Osteocyte (in vitro differentiated cells): Measurements from ENCODE around the gene TTC3. TPM values are rescaled to one million over a fixed set of nuclear protein-coding genes. Genes with fewer than 3 reads are reported as not detected.

Experiments used
- DNase-seq: peaks from one replicate; pipeline ENCODE4 v3.0.0; 2021; ENCODE audit warnings: mixed read lengths; ENCODE audit not compliant: unreplicated experiment; ENCODE audit errors: extremely low spot score
- H3K27ac Mint-ChIP-seq: one replicate; pipeline ENCODE4 v1.8.0; 2021; ENCODE audit warnings: mild to moderate bottlenecking, mixed read lengths; ENCODE audit not compliant: unreplicated experiment
- H3K27me3 Mint-ChIP-seq: one replicate; pipeline ENCODE4 v1.8.0; 2021; ENCODE audit warnings: mixed read lengths; ENCODE audit not compliant: unreplicated experiment
- H3K36me3 Mint-ChIP-seq: one replicate; pipeline ENCODE4 v1.8.0; 2021; ENCODE audit warnings: mixed read lengths; ENCODE audit not compliant: unreplicated experiment
- H3K4me1 Mint-ChIP-seq: one replicate; pipeline ENCODE4 v1.8.0; 2021; ENCODE audit warnings: mixed read lengths; ENCODE audit not compliant: unreplicated experiment
- H3K4me3 Mint-ChIP-seq: one replicate; pipeline ENCODE4 v1.8.0; 2021; ENCODE audit warnings: mild to moderate bottlenecking, moderate library complexity, mixed read lengths; ENCODE audit not compliant: unreplicated experiment
- H3K9me3 Mint-ChIP-seq: one replicate; pipeline ENCODE4 v1.8.0; 2021; ENCODE audit warnings: mixed read lengths; ENCODE audit not compliant: unreplicated experiment
- CTCF ChIP-seq: fragments of 200-600 bp; sonication (generic); IDR thresholded peaks from 2 replicates; pipeline ENCODE4 v1.5.0; 2021; ENCODE audit warnings: antibody characterized with exemption, mild to moderate bottlenecking, moderate library complexity
- total RNA-seq: library from RNA; stranded (reverse); gene quantifications from 2 replicates; pipeline ENCODE4 v1.2.1, GENCODE V29; 2021

The TTC3 gene
- total RNA-seq, 1 donor from 2014 or later: 252 TPM

DNA sequence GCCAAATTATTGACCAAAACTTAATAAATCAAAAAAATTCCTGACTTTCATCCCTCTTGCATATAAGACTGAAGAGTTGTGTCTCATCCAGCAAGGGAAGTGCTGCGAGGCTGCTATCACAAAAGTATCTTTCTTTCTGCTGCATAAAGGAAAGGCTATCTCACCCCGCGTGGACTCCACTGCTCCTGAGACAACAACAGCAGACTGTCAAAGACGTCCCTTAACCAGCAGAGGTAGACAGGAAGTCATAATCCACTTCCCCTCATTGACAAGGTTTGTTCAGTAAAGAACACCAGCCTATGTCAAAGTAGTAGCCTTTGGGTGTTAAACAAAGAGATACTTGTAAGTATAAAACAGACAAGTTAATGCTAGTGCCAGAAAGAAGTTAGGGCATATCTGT, 164.7 kb downstream of the TTC3 start:
- no peak for TF ChIP-seq CTCF
- H3K4me3 Mint-ChIP-seq: no peak overlapping the region
- H3K4me1 Mint-ChIP-seq: no peaks in the 10 kb centered on the region
- no peaks in the 10 kb centered on the region for H3K9me3 Mint-ChIP-seq
- DNase-seq: no peak
- H3K27me3 Mint-ChIP-seq: no peaks in the 10 kb centered on the region
- H3K27ac Mint-ChIP-seq: no peak overlapping the region
- peaks cover 45% of the 10 kb centered on the region for H3K36me3 Mint-ChIP-seq

- H3K9me3 Mint-ChIP-seq: no peaks in the 10 kb centered on the region
- H3K4me3 Mint-ChIP-seq: no peak overlapping the region
- H3K4me1 Mint-ChIP-seq: peaks cover 11% of the 10 kb centered on the region
Measured at GRCh38 chr21:37240978-37241377, 167.9 kb downstream of the TTC3 start.

GRCh38 chr21:37241426-37241825, 168.4 kb downstream of the TTC3 start:
- Mint-ChIP-seq H3K4me3 (no peak overlapping the region), H3K27me3 (no peaks in the 10 kb centered on the region), H3K9me3 (no peaks in the 10 kb centered on the region), H3K36me3 (peaks cover 44% of the 10 kb centered on the region), H3K27ac (no peak overlapping the region), H3K4me1 (peaks cover 14% of the 10 kb centered on the region)
- TF ChIP-seq CTCF: no peak
- DNase-seq: no peak

More at GRCh38 chr21:37240978-37241377, 167.9 kb downstream of the TTC3 start:
- H3K27ac Mint-ChIP-seq: no peak overlapping the region
- H3K27me3 Mint-ChIP-seq: no peaks in the 10 kb centered on the region
- no peak for TF ChIP-seq CTCF
- H3K36me3 Mint-ChIP-seq: peaks cover 48% of the 10 kb centered on the region
- no peak for DNase-seq

- H3K9me3 Mint-ChIP-seq: no peaks in the 10 kb centered on the region
- no peak for TF ChIP-seq CTCF
- no peak for DNase-seq
- peaks cover 25% of the 10 kb centered on the region for H3K36me3 Mint-ChIP-seq
- no peaks in the 10 kb centered on the region for H3K27me3 Mint-ChIP-seq
- peaks cover 30% of the 10 kb centered on the region for H3K4me1 Mint-ChIP-seq
- H3K27ac Mint-ChIP-seq: no peak overlapping the region
- no peak overlapping the region for H3K4me3 Mint-ChIP-seq
Measured at GRCh38 chr21:37243961-37244360, 170.9 kb downstream of the TTC3 start.

GRCh38 chr21:37244501-37245095, 171.5 kb downstream of the TTC3 start:
- peaks cover 36% of the 10 kb centered on the region for H3K4me1 Mint-ChIP-seq
- H3K27me3 Mint-ChIP-seq: no peaks in the 10 kb centered on the region
- TF ChIP-seq CTCF: no peak
- H3K27ac Mint-ChIP-seq: no peak overlapping the region
- H3K9me3 Mint-ChIP-seq: no peaks in the 10 kb centered on the region
- DNase-seq: no peak
- no peak overlapping the region for H3K4me3 Mint-ChIP-seq
- peaks cover 20% of the 10 kb centered on the region for H3K36me3 Mint-ChIP-seq
